H1 (cell line): Measurements from ENCODE around the gene CALHM5. TPM values are rescaled to one million over a fixed set of nuclear protein-coding genes. Genes with fewer than 3 reads are reported as not detected.
A peak's percentile ranks its signal among the peaks of the same experiment; 100 is the strongest.

ENCODE experiments used
- CTCF ChIA-PET: fragments of 300-600 bp; sonication (Branson Sonifier 250); formaldehyde crosslinking; loops from one replicate; lab custom pipeline; 2021; ENCODE audit not compliant: partially characterized antibody; lab: Charles Lee
- POLR2A ChIA-PET: fragments of 300-600 bp; sonication (Branson Sonifier 250); formaldehyde crosslinking; loops from one replicate; lab custom pipeline; 2021; ENCODE audit warnings: inconsistent platforms; ENCODE audit not compliant: partially characterized antibody; lab: Charles Lee
- DNase-seq, 2 experiments: peaks; one replicate each; pipeline versions ENCODE4 v3.0.0 to v3.0.0-alpha.2; 2010 to 2022; ENCODE audit warnings: low spot score in 2 of 2, low read depth in 1 of 2, mixed read lengths in 1 of 2
- FAIRE-seq: peaks from 2 replicates; lab custom pipeline; 2011; peaks lifted over from hg19 to GRCh38; lab: Jason Lieb, UNC
- H2AFZ ChIP-seq: 2 replicates; pipeline ENCODE4 v1.8.1; 2012; ENCODE audit warnings: low read length, inconsistent platforms
- H2AK5ac ChIP-seq: 2 replicates; pipeline ENCODE4 v1.6.1; 2013; ENCODE audit warnings: low read depth, low read length
- H2BK120ac ChIP-seq: replicated peaks from 2 replicates; pipeline ENCODE3; 2013; ENCODE audit warnings: low read depth, low read length, inconsistent platforms
- H2BK12ac ChIP-seq: 2 replicates; pipeline ENCODE4 v1.6.1; 2013; ENCODE audit warnings: low read depth, low read length
- H2BK15ac ChIP-seq: 2 replicates; pipeline ENCODE4 v1.6.1; 2013; ENCODE audit warnings: low read length
- H2BK20ac ChIP-seq: 2 replicates; pipeline ENCODE4 v1.6.1; 2013; ENCODE audit warnings: low read length
- H2BK5ac ChIP-seq: 2 replicates; pipeline ENCODE4 v1.6.1; 2013; ENCODE audit warnings: low read depth, low read length
- H3K14ac ChIP-seq: 2 replicates; pipeline ENCODE4 v1.6.1; 2013; ENCODE audit warnings: inconsistent platforms; ENCODE audit not compliant: insufficient read length
- H3K18ac ChIP-seq: 2 replicates; pipeline ENCODE4 v1.6.1; 2013; ENCODE audit warnings: low read length; ENCODE audit errors: extremely low read depth
- H3K23ac ChIP-seq: 2 replicates; pipeline ENCODE4 v1.6.1; 2013; ENCODE audit warnings: inconsistent platforms; ENCODE audit not compliant: insufficient read length
- H3K23me2 ChIP-seq: 2 replicates; pipeline ENCODE4 v1.6.1; 2013; ENCODE audit warnings: low read depth, low read length
- H3K27ac ChIP-seq: 2 replicates; pipeline ENCODE4 v1.6.1; 2011; ENCODE audit warnings: low read depth, low read length, inconsistent platforms
- H3K27me3 ChIP-seq, 4 experiments: replicated peaks in 1 of 4; 1 replicate in 1 of 4; 2 replicates in 3 of 4; pipeline versions ENCODE4 v1.6.1 to v1.8.1; 2011 to 2013; ENCODE audit warnings: low read length in 3 of 4, mild to moderate bottlenecking in 3 of 4, inconsistent platforms in 2 of 4, mixed read lengths in 2 of 4, moderate library complexity in 1 of 4; ENCODE audit not compliant: control insufficient read depth in 3 of 4, insufficient read depth in 3 of 4; ENCODE audit errors: extremely low read depth in 1 of 4
- H3K36me3 ChIP-seq, 4 experiments: 2 replicates each; pipeline versions ENCODE4 v1.6.1 to v1.8.1; 2011 to 2013; ENCODE audit warnings: mild to moderate bottlenecking in 4 of 4, low read length in 3 of 4, moderate library complexity in 2 of 4, control low read depth in 1 of 4, inconsistent platforms in 1 of 4; ENCODE audit not compliant: insufficient read depth in 4 of 4, control insufficient read depth in 2 of 4
- H3K4ac ChIP-seq: replicated peaks from 2 replicates; pipeline ENCODE3; 2013; ENCODE audit warnings: low read length, low read depth, mixed read lengths, inconsistent platforms; ENCODE audit not compliant: insufficient read length
- H3K4me1 ChIP-seq, 4 experiments: replicated peaks in 1 of 4; 1 replicate in 1 of 4; 2 replicates in 3 of 4; pipeline versions ENCODE4 v1.6.1 to v1.8.1; 2011 to 2013; ENCODE audit warnings: low read length in 3 of 4, inconsistent platforms in 2 of 4, mixed read lengths in 1 of 4; ENCODE audit not compliant: insufficient read depth in 4 of 4, control insufficient read depth in 3 of 4
- H3K4me2 ChIP-seq, 2 experiments: 2 replicates each; pipeline versions ENCODE4 v1.6.1 to v1.8.1; 2011 to 2013; ENCODE audit warnings: low read depth in 2 of 2, low read length in 2 of 2, control low read depth in 1 of 2, inconsistent platforms in 1 of 2, mild to moderate bottlenecking in 1 of 2; ENCODE audit not compliant: insufficient read depth in 1 of 2
- H3K4me3 ChIP-seq, 4 experiments: fragments of 200-600, 300-600 bp in 1 of 4; sonication (generic), shearing (Covaris generic), sonication (Bioruptor Twin) in 1 of 4; 2 replicates each; pipeline versions ENCODE4 v1.5.1 to v1.8.1; 2011 to 2016; ENCODE audit warnings: low read length in 4 of 4, low read depth in 3 of 4, control low read depth in 2 of 4, inconsistent platforms in 2 of 4, mild to moderate bottlenecking in 2 of 4, mixed read lengths in 1 of 4, moderate library complexity in 1 of 4; ENCODE audit not compliant: insufficient read depth in 2 of 4; ENCODE audit errors: extremely low read depth in 1 of 4
- H3K56ac ChIP-seq: replicated peaks from 2 replicates; pipeline ENCODE3; 2013; ENCODE audit warnings: low read depth, mild to moderate bottlenecking, mixed read lengths, low read length, inconsistent platforms; ENCODE audit not compliant: insufficient read length
- H3K79me1 ChIP-seq: 2 replicates; pipeline ENCODE4 v1.6.1; 2013; ENCODE audit warnings: low read depth, low read length, control low read depth
- H3K79me2 ChIP-seq, 2 experiments: 2 replicates each; pipeline versions ENCODE4 v1.6.1 to v1.8.1; 2012 to 2013; ENCODE audit warnings: low read length in 2 of 2, mild to moderate bottlenecking in 2 of 2, inconsistent platforms in 1 of 2; ENCODE audit not compliant: insufficient read depth in 2 of 2, control insufficient read depth in 1 of 2
- H3K9ac ChIP-seq, 4 experiments: replicated peaks in 1 of 4; 1 replicate in 1 of 4; 2 replicates in 3 of 4; pipeline versions ENCODE4 v1.6.1 to v1.8.1; 2011 to 2013; ENCODE audit warnings: low read depth in 3 of 4, low read length in 3 of 4, control low read depth in 2 of 4, mild to moderate bottlenecking in 2 of 4, moderate library complexity in 2 of 4, inconsistent platforms in 1 of 4; ENCODE audit errors: extremely low read depth in 1 of 4
- H3K9me3 ChIP-seq, 2 experiments: 2 replicates each; pipeline versions ENCODE4 v1.6.1 to v1.8.1; 2012 to 2013; ENCODE audit warnings: mild to moderate bottlenecking in 2 of 2, moderate library complexity in 2 of 2, control low read depth in 1 of 2, inconsistent platforms in 1 of 2, low read depth in 1 of 2, low read length in 1 of 2, mixed read lengths in 1 of 2; ENCODE audit not compliant: insufficient read depth in 2 of 2
- H4K20me1 ChIP-seq, 2 experiments: replicated peaks in 1 of 2; 2 replicates each; pipeline versions ENCODE3 to v1.8.1; 2011 to 2013; ENCODE audit warnings: inconsistent platforms in 2 of 2, low read length in 2 of 2, mild to moderate bottlenecking in 1 of 2; ENCODE audit not compliant: insufficient read depth in 2 of 2, control insufficient read depth in 1 of 2
- H4K5ac ChIP-seq: 2 replicates; pipeline ENCODE4 v1.6.1; 2013; ENCODE audit warnings: low read length, low read depth, mixed read lengths, inconsistent platforms; ENCODE audit not compliant: insufficient read length
- H4K8ac ChIP-seq: 2 replicates; pipeline ENCODE4 v1.8.0; 2013; ENCODE audit warnings: mild to moderate bottlenecking, moderate library complexity, low read length, inconsistent platforms; ENCODE audit not compliant: insufficient read depth; ENCODE audit errors: extremely low read depth
- H4K91ac ChIP-seq: replicated peaks from 2 replicates; pipeline ENCODE3; 2013; ENCODE audit warnings: low read length, mixed read lengths, inconsistent platforms; ENCODE audit not compliant: insufficient read length
- EP300 ChIP-seq, 2 experiments: IDR thresholded peaks; 1 replicate in 1 of 2; 2 replicates in 1 of 2; pipeline ENCODE4 v1.6.1; 2011 to 2012; ENCODE audit warnings: low read depth in 2 of 2, low read length in 2 of 2, mild to moderate bottlenecking in 2 of 2, borderline replicate concordance in 1 of 2, inconsistent platforms in 1 of 2, moderate library complexity in 1 of 2
- HDAC6 ChIP-seq: IDR thresholded peaks from one replicate; pipeline ENCODE4 v1.7.1; 2012; ENCODE audit warnings: low read depth, mild to moderate bottlenecking, inconsistent platforms, low read length, moderate library complexity
- ZNF274 ChIP-seq: IDR thresholded peaks from 2 replicates; pipeline ENCODE4 v1.7.0; 2012; ENCODE audit warnings: low read length, borderline replicate concordance; ENCODE audit errors: extremely low read depth
- WGBS, 2 experiments: shearing (Covaris generic) in 1 of 2; methylation state at CpG; one replicate each; pipeline versions ENCODE4 v1.1.6 to v1.1.7; 2013 to 2015; ENCODE audit warnings: low lambda C conversion rate in 2 of 2, mixed read lengths in 2 of 2, inconsistent platforms in 1 of 2, low coverage in 1 of 2, missing lambda C conversion rate in 1 of 2; ENCODE audit not compliant: insufficient replicate concordance in 2 of 2, insufficient coverage in 1 of 2, insufficient read length in 1 of 2; ENCODE audit errors: extremely low coverage in 1 of 2, missing lambda C conversion rate in 1 of 2; 5-methylcytosine and 5-hydroxymethylcytosine counted together
- polyA plus RNA-seq, 7 experiments: library from polyadenylated mRNA; depleted of rRNA in 3 of 7; stranded (reverse) in 5 of 7; unstranded in 2 of 7; fragments of >200 nt in 5 of 7; fragments of 200-250 nt in 2 of 7; gene quantifications; 1 replicate in 5 of 7; 2 replicates in 1 of 7; 4 replicates in 1 of 7; pipeline versions ENCODE4 v1.2.1 to v1.2.3, GENCODE V29; 2011 to 2013; ENCODE audit warnings: missing spikeins in 2 of 7, mixed read lengths in 2 of 7
- total RNA-seq: library from RNA; stranded (reverse); fragmentation: NEBNext Ultra II Directional; extraction: Animal tissue kit (Norgen Biotek cat#: 25700); gene quantifications from 2 replicates; pipeline ENCODE4 v1.2.1, GENCODE V29; 2021
- TF ChIP-seq, protein P1 (sequence below): IDR thresholded peaks from 2 replicates; pipeline ENCODE4 v1.6.1; 2012; ENCODE audit warnings: low read length, inconsistent platforms
- TF ChIP-seq, protein P2 (sequence below): IDR thresholded peaks from 2 replicates; pipeline ENCODE4 v1.6.1; 2012; ENCODE audit warnings: inconsistent platforms
- TF ChIP-seq, protein P3 (sequence below), 3 experiments: IDR thresholded peaks; 1 replicate in 2 of 3; 2 replicates in 1 of 3; pipeline versions ENCODE4 v1.5.1 to v1.6.1; 2011; ENCODE audit warnings: low read length in 3 of 3, mild to moderate bottlenecking in 3 of 3, inconsistent platforms in 2 of 3, low read depth in 1 of 3, moderate library complexity in 1 of 3; ENCODE audit not compliant: insufficient read depth in 1 of 3; ENCODE audit errors: control extremely low read depth in 1 of 3

CALHM5 gene
- total and polyA plus RNA-seq, 2 of the 8 experiments (the other 6 are each of a cell fraction or from before 2014, with no cell fraction given), result 0.05 to 0.09 TPM

DNA sequence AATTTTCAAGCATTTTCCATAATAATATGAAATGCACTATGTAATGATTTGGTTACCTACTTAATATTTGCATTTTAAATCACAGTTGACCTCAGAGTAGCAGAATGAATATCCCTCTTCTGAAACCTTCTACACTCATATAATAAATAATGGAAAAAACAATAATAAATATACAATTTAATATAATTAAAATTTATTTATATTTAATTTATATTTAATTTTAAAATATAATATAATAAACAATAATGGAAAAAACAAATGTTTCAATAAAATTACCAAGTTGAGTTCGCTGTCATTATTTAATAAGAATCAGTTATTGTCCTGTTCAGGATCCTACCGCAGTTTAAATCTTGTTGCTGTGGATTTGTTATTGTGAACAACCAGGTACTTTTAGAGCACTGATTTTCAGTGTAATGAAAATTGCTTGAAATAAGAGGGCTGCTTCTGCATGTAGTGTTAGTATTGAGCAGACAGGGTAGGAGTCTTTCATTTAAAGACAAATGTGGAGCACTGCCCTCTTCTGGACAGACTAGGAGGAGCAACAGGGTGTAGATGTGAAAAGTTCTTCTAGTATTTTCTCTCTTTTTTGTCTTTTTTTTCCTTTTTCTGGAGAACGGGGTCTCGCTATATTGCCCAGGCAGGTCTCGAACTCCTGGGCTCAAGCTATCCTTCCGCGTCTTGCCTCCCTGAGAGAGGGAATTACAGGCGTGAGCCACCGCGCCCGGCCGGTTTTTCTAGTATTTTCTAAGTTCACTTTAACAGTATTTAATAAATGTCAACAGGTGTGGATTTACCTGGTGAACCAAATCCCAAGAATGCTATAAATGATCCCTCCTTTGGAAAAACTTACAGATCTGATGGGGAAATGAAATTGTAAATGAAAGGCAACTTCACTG is 20.5 kb downstream of the CALHM5 start:
- Histone ChIP-seq H3K4me2 (no peak overlapping the region), H4K20me1 (no peaks in the 10 kb centered on the region), H3K4ac (no peak overlapping the region), H3K4me3 (no peak overlapping the region), H4K5ac (no peak overlapping the region), H4K91ac (no peak overlapping the region), H3K27ac (no peak overlapping the region), H2BK120ac (no peak overlapping the region), H2BK20ac (no peak overlapping the region), H3K27me3 (no peaks in the 10 kb centered on the region), H4K8ac (no peak overlapping the region), H2AK5ac (no peak overlapping the region), H3K4me1 (peaks cover 0 to 12% (median 9%) of the 10 kb centered on the region in 4 experiments; a peak in 5 of 7 replicates), H3K9ac (no peak overlapping the region), H3K9me3 (no peaks in the 10 kb centered on the region), H3K36me3 (no peaks in the 10 kb centered on the region), H3K79me2 (no peaks in the 10 kb centered on the region), H3K18ac (no peak overlapping the region), H3K79me1 (no peaks in the 10 kb centered on the region), H2BK5ac (no peak overlapping the region), H3K56ac (no peak overlapping the region), H3K14ac (no peak overlapping the region), H3K23ac (no peak overlapping the region), H2BK12ac (no peak overlapping the region), H2BK15ac (no peak overlapping the region), H2AFZ (no peak overlapping the region), H3K23me2 (no peaks in the 10 kb centered on the region)
- ChIA-PET POLR2A (no interaction called here), CTCF (interaction anchor here (0.7 to 4.5 kb wide), 19 partner anchors 8 to 289 kb away, joined by 3 to 60 read pairs (median 7); partner anchors contain the start of gene CALHM5)
- 83% methylated on average over 12 of the region's 12 CpGs; no CpG with 5 or more reads in 1 of the 2 experiments for WGBS, 2 experiments
- DNase-seq (peak in 1 of 2 experiments; percentile 79), FAIRE-seq (peak; percentile 77)
- TF ChIP-seq EP300 (IDR thresholded peaks at IDR 0.05; ENCODE audit: borderline replicate concordance in 1 of 2, low read depth in 2 of 2, low read length in 2 of 2) (no peak), ZNF274 (no peak), HDAC6 (no peak)
- TF ChIP-seq, protein P1, sequence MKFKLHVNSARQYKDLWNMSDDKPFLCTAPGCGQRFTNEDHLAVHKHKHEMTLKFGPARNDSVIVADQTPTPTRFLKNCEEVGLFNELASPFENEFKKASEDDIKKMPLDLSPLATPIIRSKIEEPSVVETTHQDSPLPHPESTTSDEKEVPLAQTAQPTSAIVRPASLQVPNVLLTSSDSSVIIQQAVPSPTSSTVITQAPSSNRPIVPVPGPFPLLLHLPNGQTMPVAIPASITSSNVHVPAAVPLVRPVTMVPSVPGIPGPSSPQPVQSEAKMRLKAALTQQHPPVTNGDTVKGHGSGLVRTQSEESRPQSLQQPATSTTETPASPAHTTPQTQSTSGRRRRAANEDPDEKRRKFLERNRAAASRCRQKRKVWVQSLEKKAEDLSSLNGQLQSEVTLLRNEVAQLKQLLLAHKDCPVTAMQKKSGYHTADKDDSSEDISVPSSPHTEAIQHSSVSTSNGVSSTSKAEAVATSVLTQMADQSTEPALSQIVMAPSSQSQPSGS, result no peak
- TF ChIP-seq, protein P2, sequence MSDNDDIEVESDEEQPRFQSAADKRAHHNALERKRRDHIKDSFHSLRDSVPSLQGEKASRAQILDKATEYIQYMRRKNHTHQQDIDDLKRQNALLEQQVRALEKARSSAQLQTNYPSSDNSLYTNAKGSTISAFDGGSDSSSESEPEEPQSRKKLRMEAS, result no peak
- TF ChIP-seq, protein P3, sequence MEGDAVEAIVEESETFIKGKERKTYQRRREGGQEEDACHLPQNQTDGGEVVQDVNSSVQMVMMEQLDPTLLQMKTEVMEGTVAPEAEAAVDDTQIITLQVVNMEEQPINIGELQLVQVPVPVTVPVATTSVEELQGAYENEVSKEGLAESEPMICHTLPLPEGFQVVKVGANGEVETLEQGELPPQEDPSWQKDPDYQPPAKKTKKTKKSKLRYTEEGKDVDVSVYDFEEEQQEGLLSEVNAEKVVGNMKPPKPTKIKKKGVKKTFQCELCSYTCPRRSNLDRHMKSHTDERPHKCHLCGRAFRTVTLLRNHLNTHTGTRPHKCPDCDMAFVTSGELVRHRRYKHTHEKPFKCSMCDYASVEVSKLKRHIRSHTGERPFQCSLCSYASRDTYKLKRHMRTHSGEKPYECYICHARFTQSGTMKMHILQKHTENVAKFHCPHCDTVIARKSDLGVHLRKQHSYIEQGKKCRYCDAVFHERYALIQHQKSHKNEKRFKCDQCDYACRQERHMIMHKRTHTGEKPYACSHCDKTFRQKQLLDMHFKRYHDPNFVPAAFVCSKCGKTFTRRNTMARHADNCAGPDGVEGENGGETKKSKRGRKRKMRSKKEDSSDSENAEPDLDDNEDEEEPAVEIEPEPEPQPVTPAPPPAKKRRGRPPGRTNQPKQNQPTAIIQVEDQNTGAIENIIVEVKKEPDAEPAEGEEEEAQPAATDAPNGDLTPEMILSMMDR (IDR thresholded peaks at IDR 0.05; ENCODE audit: control extremely low read depth in 1 of 3, insufficient read depth in 1 of 3, low read depth in 1 of 3, low read length in 3 of 3), result peak in 2 of 3 experiments; percentile 74 to 86; a peak in 3 of 4 replicates
